Measurements from ENCODE around the gene PRPF38A. TPM values are rescaled to one million over a fixed set of nuclear protein-coding genes. Genes with fewer than 3 reads are reported as not detected.
"Not testable (repeated sequence)": the region's sequence is repeated elsewhere in the genome, so short reads cannot be mapped to it uniquely, and the experiment has no call there.

The PRPF38A gene
- polyA plus RNA-seq (ENCODE audit: insufficient read length in 12 of 12), result 10 to 100 TPM in 11 of 12 donors, not detected in 1; 41.1 to 64.0 (median 47.4) TPM
- long read RNA-seq, donor 1, full-length matches to known transcripts, result 11 of 11 reads
- long read RNA-seq, donor 1, partial matches to known transcripts, result 0 of 11 reads
- long read RNA-seq, donor 1, other reads (novel, unspliced or antisense), result 0 of 11 reads
- long read RNA-seq, donor 2, full-length matches to known transcripts, result 19 of 19 reads
- long read RNA-seq, donor 2, partial matches to known transcripts, result 0 of 19 reads
- long read RNA-seq, donor 2, other reads (novel, unspliced or antisense), result 0 of 19 reads
- long read RNA-seq, donor 3, full-length matches to known transcripts, result 8 of 8 reads
- long read RNA-seq, donor 3, partial matches to known transcripts, result 0 of 8 reads
- long read RNA-seq, donor 3, other reads (novel, unspliced or antisense), result 0 of 8 reads
- long read RNA-seq, donor 4, full-length matches to known transcripts, result 2 of 2 reads
- long read RNA-seq, donor 4, partial matches to known transcripts, result 0 of 2 reads
- long read RNA-seq, donor 4, other reads (novel, unspliced or antisense), result 0 of 2 reads
- long read RNA-seq, donor 5, full-length matches to known transcripts, result 12 of 46 reads
- long read RNA-seq, donor 5, partial matches to known transcripts, result 34 of 46 reads
- long read RNA-seq, donor 5, other reads (novel, unspliced or antisense), result 0 of 46 reads
- long read RNA-seq, donor 6, full-length matches to known transcripts, result 6 of 6 reads
- long read RNA-seq, donor 6, partial matches to known transcripts, result 0 of 6 reads
- long read RNA-seq, donor 6, other reads (novel, unspliced or antisense), result 0 of 6 reads
- long read RNA-seq, donor 7, full-length matches to known transcripts, result 5 of 5 reads
- long read RNA-seq, donor 7, partial matches to known transcripts, result 0 of 5 reads
- long read RNA-seq, donor 7, other reads (novel, unspliced or antisense), result 0 of 5 reads
- long read RNA-seq, donor 8, full-length matches to known transcripts, result 19 of 25 reads
- long read RNA-seq, donor 8, partial matches to known transcripts, result 6 of 25 reads
- long read RNA-seq, donor 8, other reads (novel, unspliced or antisense), result 0 of 25 reads
- long read RNA-seq, donor 9, full-length matches to known transcripts, result 5 of 5 reads
- long read RNA-seq, donor 9, partial matches to known transcripts, result 0 of 5 reads
- long read RNA-seq, donor 9, other reads (novel, unspliced or antisense), result 0 of 5 reads
- long read RNA-seq, donor 10, full-length matches to known transcripts, result 11 of 26 reads
- long read RNA-seq, donor 10, partial matches to known transcripts, result 15 of 26 reads
- long read RNA-seq, donor 10, other reads (novel, unspliced or antisense), result 0 of 26 reads
- long read RNA-seq, donor 11, full-length matches to known transcripts, result 12 of 12 reads
- long read RNA-seq, donor 11, partial matches to known transcripts, result 0 of 12 reads
- long read RNA-seq, donor 11, other reads (novel, unspliced or antisense), result 0 of 12 reads

DNA sequence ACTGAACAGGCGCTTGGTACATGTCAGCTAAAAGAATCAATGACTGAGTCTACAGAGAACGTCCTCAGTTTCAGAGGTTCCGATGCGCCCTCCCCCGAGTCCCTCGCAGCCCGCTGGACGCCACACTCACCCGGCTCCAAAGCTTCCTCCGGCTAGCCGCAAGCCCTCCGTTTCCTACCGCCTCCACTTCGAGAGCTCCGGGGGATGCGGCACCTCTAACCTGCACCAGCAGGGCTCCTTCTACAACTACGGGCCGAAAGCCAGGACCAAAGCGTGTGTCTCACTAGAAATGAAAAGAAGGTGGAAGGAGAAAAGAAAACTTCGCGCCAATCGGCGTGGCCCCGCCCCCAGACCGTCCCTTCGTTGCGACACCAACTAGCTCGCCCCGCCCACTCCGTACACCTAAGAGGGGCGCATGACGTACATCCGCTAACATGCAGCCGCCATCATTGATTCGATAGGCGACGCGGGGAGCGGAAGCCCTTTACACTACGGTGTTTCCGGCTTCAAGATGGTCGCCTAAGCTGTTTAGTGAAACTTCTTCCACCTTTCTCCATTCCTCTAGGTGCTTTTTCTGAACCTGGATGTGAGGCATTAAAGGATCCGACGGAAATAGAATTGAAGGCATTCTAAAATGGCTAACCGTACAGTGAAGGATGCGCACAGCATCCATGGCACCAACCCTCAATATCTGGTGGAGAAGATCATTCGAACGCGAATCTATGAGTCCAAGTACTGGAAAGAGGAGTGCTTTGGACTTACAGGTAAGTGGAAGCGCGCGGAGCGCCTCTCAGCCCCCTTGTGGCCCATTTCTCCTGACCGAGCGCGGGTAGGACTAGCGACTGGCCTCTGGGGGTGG lies at the start of gene PRPF38A, which contains the start of gene ORC1:
TSS of gene PRPF38A (plus strand) at position 487 of the 859 bp plus-strand sequence. CDS start at position 635, 148 bp downstream.
TSS of gene ORC1 (minus strand) at position 308 of the 859 bp plus-strand sequence. CDS start 2,200 bp downstream, outside the sequence.
- DNase-seq, result peak; percentile 97

DNA sequence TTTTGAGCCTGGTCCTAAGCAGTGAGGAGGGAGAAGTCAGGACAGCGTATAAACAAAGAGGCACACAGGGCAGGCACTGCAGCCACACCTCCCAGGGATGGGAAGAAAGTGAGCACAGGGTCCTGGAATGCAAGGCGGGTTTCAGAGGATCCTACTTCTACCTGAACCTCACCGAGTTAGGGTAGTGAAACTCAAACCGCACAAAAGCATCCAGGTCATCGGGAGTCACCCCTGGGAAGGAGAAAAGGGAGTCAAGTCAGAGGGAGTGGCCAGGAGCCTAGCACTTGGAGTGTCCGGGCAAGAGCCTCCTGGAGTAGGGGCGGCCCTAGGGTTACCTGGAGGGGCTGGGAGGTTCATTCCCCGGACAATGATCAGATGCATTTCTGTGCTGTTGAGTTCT lies 49.0 kb upstream of the PRPF38A start:
- DNase-seq, result no peak

- DNase-seq, result no peak
Observed at GRCh38 chr1:52355847-52356505, 48.4 kb upstream of the PRPF38A start.

DNA sequence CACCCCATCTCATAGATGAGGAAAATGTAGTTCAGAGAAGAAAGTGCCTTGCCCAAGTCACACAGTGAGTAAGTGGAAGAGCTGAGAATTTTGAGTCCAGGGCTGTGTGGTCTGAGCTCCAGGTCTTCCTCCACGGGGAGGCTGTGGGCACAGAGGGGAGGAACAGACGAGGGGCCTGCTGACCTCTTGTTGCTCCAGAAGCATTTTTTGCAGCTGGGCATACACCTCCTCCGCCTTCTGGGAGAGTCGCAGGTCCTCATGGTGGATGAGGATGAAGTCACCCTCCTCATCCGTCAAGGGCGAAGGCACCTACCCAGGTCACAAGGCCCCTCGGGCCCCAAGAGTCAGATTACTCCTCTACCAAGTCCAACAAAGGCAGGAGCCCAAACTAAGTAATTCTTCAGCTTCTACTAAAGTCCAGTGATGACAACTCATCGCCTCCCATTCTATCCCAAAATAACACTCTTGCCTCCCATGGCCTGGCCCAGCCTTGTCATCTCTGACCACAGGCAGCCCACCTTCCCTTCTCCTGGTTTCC lies 47.5 kb upstream of the PRPF38A start:
- DNase-seq, result no peak

GRCh38 chr1:52357397-52357796 lies 47.0 kb upstream of the PRPF38A start:
- DNase-seq, result no peak

DNA sequence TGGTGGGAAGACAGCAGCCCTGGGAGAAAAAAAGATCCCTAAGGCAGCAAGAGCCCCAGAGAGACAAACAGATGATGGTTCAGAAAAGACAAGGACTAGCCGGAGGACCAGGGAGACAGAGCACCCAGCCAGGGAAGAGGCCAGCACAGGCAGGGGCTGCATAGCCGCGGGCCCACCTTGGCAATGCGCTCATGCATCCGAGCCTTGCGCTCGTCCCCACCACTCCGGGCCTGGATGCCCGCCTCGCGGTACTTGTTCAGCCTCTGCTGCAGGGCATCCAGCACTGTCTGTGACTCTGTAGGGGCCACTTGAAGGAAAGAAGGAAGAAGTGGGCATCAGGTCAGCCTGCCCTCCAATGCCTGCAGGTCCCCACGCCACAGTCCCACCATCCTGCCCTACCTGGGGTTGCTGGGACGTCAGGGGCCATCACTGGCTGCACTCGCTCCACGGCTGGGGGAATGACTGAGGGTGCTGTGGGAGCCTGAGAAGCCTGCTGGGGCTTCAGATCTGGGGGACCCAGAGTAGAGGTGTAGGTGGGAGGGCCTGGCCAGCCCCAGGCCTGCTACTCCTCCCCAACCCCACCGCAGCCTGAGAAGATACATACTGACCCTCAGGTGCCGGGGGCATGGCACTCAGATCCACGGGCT lies 45.4 kb upstream of the PRPF38A start:
- no peak for DNase-seq

- no peak for DNase-seq
Observed at GRCh38 chr1:52359676-52360594, 44.5 kb upstream of the PRPF38A start.

DNA sequence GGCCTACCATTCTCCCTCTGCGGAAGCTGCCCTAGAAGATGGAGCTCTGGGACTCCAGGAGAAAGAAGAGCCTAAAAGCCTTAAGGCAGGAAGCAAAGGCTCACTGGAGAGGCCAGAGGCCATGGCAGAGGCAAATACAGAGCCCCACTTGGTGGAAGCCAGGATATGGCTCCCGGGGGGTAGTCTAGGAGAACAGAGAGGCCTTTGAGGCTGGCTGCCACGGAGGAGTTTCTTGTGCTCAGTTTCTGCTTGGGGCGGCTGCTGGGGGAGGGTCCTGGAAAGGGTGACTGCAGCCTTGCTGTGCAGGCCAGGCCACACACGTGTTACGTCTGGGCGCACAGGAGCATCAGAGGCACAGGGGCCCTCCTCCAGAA lies 43.8 kb upstream of the PRPF38A start:
- no peak for DNase-seq

DNA sequence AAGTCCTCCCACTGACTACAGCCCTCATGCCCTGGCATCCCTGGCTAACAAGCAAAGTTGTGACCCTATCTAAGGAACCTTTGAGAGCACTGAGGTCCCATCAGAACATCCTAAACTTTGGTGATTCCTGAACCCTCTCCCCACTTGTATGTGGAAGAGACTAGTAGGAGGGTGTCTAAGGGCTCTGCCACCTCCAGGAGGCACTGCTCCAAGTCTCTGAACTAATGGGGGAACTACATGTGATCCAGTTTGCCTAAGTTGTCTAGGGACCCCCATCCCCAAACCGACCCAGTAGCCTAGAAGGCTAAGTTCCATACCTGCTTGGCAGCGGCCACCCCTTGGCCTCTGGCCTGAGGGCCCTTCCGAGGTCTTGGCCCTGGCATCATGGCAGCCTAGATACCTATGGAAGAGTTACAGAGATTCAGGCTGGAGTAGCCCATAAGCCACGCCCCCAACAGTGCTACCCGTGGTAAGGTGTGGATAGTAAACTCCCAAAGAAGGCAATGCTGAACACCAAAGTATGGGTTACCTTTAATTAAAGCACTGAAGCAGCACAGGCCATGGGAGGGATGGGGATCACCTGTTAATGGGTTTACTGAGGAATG lies 40.1 kb upstream of the PRPF38A start:
- no peak for DNase-seq

- peak; percentile 11 for DNase-seq
Observed at GRCh38 chr1:52365071-52365745, 39.2 kb upstream of the PRPF38A start.

- peak; percentile 95 for DNase-seq
Observed at GRCh38 chr1:52365746-52366516, 38.5 kb upstream of the PRPF38A start, which contains the start of gene CC2D1B. Gene CC2D1B, minus strand, starts transcription at chr1:52366205. Its CDS starts 1,585 bp downstream, at chr1:52364620.

DNA sequence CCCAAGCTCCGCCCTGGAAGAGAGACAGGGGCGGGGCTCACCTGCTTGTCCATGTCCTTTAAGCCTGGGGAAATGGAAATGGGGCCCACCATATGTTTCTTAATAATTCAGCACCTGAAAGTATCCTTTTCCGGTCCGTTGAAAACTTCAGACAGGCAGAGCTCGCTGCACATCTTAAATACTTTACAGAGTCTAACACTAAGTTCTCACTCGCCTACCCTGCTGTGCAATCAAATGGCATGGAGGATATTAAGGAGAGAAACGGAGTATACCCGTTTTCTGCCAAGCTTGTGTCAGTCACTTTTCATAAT lies 37.9 kb upstream of the PRPF38A start:
- no peak for DNase-seq

GRCh38 chr1:52367272-52367671 lies 37.1 kb upstream of the PRPF38A start:
- no peak for DNase-seq

DNA sequence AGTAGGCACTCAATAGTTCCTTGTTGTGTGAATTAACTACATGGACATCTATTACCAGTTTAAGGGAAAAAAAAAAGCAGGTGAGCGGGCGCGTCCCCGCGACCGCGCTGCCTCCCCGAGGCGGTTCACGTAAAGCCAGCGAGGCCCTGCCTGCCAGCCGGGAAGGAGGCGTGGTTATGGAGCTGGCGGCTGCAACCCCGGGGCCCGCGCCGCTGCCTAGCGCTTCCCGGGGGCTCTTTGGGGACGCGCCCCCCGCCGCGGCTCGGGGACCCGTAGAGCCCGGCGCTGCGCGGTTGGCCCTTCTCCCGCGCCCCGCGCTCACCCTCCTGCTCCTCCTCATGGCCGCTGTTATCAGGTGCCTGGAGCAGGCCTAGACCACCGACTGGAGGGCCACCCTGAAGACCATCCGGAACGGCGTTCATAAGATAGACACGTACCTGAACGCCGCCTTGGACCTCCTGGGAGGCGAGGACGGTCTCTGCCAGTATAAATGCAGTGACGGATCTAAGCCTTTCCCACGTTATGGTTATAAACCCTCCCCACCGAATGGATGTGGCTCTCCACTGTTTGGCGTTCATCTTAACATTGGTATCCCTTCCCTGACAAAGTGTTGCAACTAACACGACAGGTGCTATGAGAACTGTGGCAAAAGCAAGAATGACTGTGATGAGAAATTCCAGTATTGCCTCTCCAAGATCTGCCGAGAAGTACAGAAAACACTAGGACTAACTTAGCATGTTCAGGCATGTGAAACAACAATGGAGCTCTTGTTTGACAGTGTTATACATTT lies 35.8 kb upstream of the PRPF38A start:
- DNase-seq, result peak; percentile 16

DNA sequence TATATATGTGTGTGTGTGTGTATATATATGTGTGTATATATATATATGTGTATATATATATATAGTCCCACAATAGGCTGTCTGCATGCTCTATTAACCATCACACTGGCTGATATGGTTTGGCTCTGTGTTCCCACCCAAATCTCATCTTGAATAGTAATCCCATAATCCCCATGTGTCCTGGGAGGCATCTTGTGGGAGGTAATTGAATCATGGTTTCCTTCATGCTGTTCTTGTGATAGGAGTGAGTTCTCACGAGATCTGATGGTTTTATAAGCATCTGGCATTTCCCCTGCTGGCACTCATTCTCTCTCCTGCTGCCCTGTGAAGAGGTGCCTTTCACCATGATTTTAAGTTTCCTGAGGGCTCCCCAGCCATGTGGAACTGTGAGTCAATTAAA lies 34.6 kb upstream of the PRPF38A start:
- DNase-seq, result not testable (repeated sequence)
